HEK293 (cell line): ENCODE measurements around the gene APH1A.

Source experiments
- BCL11A ChIP-seq: fragments of 450-650 bp; formaldehyde crosslinking; IDR thresholded peaks from 2 replicates; pipeline ENCODE4 v1.5.1; 2016; ENCODE audit warnings: low read depth, missing biosample characterization, missing genetic modification characterization
- GFI1B ChIP-seq: fragments of 450-650 bp; formaldehyde crosslinking; IDR thresholded peaks from 2 replicates; pipeline ENCODE4 v1.5.1; 2016; ENCODE audit warnings: missing biosample characterization, missing genetic modification characterization
- GLIS1 ChIP-seq: fragments of 450-650 bp; formaldehyde crosslinking; IDR thresholded peaks from 2 replicates; pipeline ENCODE4 v1.5.1; 2016; ENCODE audit warnings: missing biosample characterization, missing genetic modification characterization
- HOXD13 ChIP-seq: sonication (generic); formaldehyde crosslinking; IDR thresholded peaks from 2 replicates; pipeline ENCODE4 v1.8.0; 2022; ENCODE audit warnings: missing genetic modification reagents, borderline replicate concordance
- IKZF3 ChIP-seq: fragments of 450-650 bp; IDR thresholded peaks from 2 replicates; pipeline ENCODE4 v1.5.0; 2018; ENCODE audit warnings: missing biosample characterization, mild to moderate bottlenecking, missing genetic modification characterization, moderate library complexity
- KLF1 ChIP-seq: fragments of 450-650 bp; formaldehyde crosslinking; IDR thresholded peaks from 2 replicates; pipeline ENCODE4 v1.5.1; 2016; ENCODE audit warnings: missing biosample characterization, missing genetic modification characterization
- KLF9 ChIP-seq: fragments of 450-650 bp; formaldehyde crosslinking; IDR thresholded peaks from 2 replicates; pipeline ENCODE4 v1.5.1; 2016; ENCODE audit warnings: missing biosample characterization, missing genetic modification characterization, low read depth
- REPIN1 ChIP-seq: fragments of 450-650 bp; formaldehyde crosslinking; IDR thresholded peaks from 2 replicates; pipeline ENCODE4 v1.5.1; 2017; ENCODE audit warnings: missing biosample characterization, missing genetic modification characterization, low read depth
- WT1 ChIP-seq: fragments of 450-650 bp; formaldehyde crosslinking; IDR thresholded peaks from 2 replicates; pipeline ENCODE4 v1.5.1; 2016; ENCODE audit warnings: missing biosample characterization, missing genetic modification characterization
- ZFP69B ChIP-seq: fragments of 450-650 bp; formaldehyde crosslinking; IDR thresholded peaks from 2 replicates; pipeline ENCODE4 v1.5.1; 2016; ENCODE audit warnings: missing biosample characterization, missing genetic modification characterization
- ZNF174 ChIP-seq: fragments of 450-650 bp; formaldehyde crosslinking; IDR thresholded peaks from 2 replicates; pipeline ENCODE4 v1.5.0; 2017; ENCODE audit warnings: missing biosample characterization, mild to moderate bottlenecking, missing genetic modification characterization
- ZNF175 ChIP-seq: fragments of 450-650 bp; formaldehyde crosslinking; IDR thresholded peaks from 2 replicates; pipeline ENCODE4 v1.5.1; 2016; ENCODE audit warnings: missing biosample characterization, missing genetic modification characterization
- ZNF24 ChIP-seq: fragments of 450-650 bp; formaldehyde crosslinking; IDR thresholded peaks from 2 replicates; pipeline ENCODE4 v1.5.1; 2016; ENCODE audit warnings: missing biosample characterization, missing genetic modification characterization
- ZNF350 ChIP-seq: fragments of 450-650 bp; formaldehyde crosslinking; IDR thresholded peaks from 2 replicates; pipeline ENCODE4 v1.5.0; 2017; ENCODE audit warnings: missing biosample characterization, mild to moderate bottlenecking, missing genetic modification characterization
- ZNF416 ChIP-seq: fragments of 450-650 bp; formaldehyde crosslinking; IDR thresholded peaks from 2 replicates; pipeline ENCODE4 v1.5.1; 2016; ENCODE audit warnings: missing biosample characterization, missing genetic modification characterization
- ZNF501 ChIP-seq: fragments of 450-650 bp; formaldehyde crosslinking; IDR thresholded peaks from 2 replicates; pipeline ENCODE4 v1.5.1; 2016; ENCODE audit warnings: missing biosample characterization, missing genetic modification characterization
- ZNF548 ChIP-seq: fragments of 450-650 bp; formaldehyde crosslinking; IDR thresholded peaks from 2 replicates; pipeline ENCODE4 v1.5.1; 2016; ENCODE audit warnings: missing biosample characterization, missing genetic modification characterization
- ZNF558 ChIP-seq: fragments of 450-650 bp; formaldehyde crosslinking; IDR thresholded peaks from 2 replicates; pipeline ENCODE4 v1.5.1; 2016; ENCODE audit warnings: missing biosample characterization, missing genetic modification characterization
- ZNF571 ChIP-seq: fragments of 450-650 bp; formaldehyde crosslinking; IDR thresholded peaks from 2 replicates; pipeline ENCODE4 v1.5.0; 2017; ENCODE audit warnings: missing biosample characterization, missing genetic modification characterization
- ZNF610 ChIP-seq: fragments of 450-650 bp; formaldehyde crosslinking; IDR thresholded peaks from 2 replicates; pipeline ENCODE4 v1.5.1; 2016; ENCODE audit warnings: missing biosample characterization, missing genetic modification characterization, borderline replicate concordance
- ZNF664 ChIP-seq: fragments of 450-650 bp; formaldehyde crosslinking; IDR thresholded peaks from 2 replicates; pipeline ENCODE4 v1.5.1; 2016; ENCODE audit warnings: missing biosample characterization, missing genetic modification characterization
- ZNF677 ChIP-seq: fragments of 450-650 bp; IDR thresholded peaks from 2 replicates; pipeline ENCODE4 v1.5.0; 2018; ENCODE audit warnings: missing biosample characterization, mild to moderate bottlenecking, missing genetic modification characterization, moderate library complexity
- ZNF776 ChIP-seq: fragments of 450-650 bp; formaldehyde crosslinking; IDR thresholded peaks from 2 replicates; pipeline ENCODE4 v1.5.0; 2017; ENCODE audit warnings: missing biosample characterization, missing genetic modification characterization, borderline replicate concordance
- ZSCAN16 ChIP-seq: fragments of 450-650 bp; formaldehyde crosslinking; IDR thresholded peaks from 2 replicates; pipeline ENCODE4 v1.5.1; 2016; ENCODE audit warnings: missing biosample characterization, missing genetic modification characterization
- ZSCAN23 ChIP-seq: fragments of 450-650 bp; formaldehyde crosslinking; IDR thresholded peaks from 2 replicates; pipeline ENCODE4 v1.5.1; 2016; ENCODE audit warnings: missing biosample characterization, missing genetic modification characterization
- TF ChIP-seq, protein P1 (sequence below): fragments of 450-650 bp; formaldehyde crosslinking; IDR thresholded peaks from 2 replicates; pipeline ENCODE4 v1.5.1; 2016; ENCODE audit warnings: missing biosample characterization, missing genetic modification characterization
- TF ChIP-seq, protein P2 (sequence below): fragments of 450-650 bp; formaldehyde crosslinking; IDR thresholded peaks from 2 replicates; pipeline ENCODE4 v1.5.1; 2016; ENCODE audit warnings: missing biosample characterization, missing genetic modification characterization
- TF ChIP-seq, protein P3 (sequence below): fragments of 450-650 bp; formaldehyde crosslinking; conservative IDR thresholded peaks from 2 replicates; pipeline ENCODE4 v1.5.1; 2016; ENCODE audit warnings: low read depth, missing biosample characterization, missing genetic modification characterization
- TF ChIP-seq, protein P4 (sequence below): fragments of 450-650 bp; formaldehyde crosslinking; IDR thresholded peaks from 2 replicates; pipeline ENCODE4 v1.5.1; 2016; ENCODE audit warnings: missing biosample characterization, missing genetic modification characterization
- TF ChIP-seq, protein P5 (sequence below): fragments of 450-650 bp; formaldehyde crosslinking; IDR thresholded peaks from 2 replicates; pipeline ENCODE4 v1.5.1; 2016; ENCODE audit warnings: missing biosample characterization, missing genetic modification characterization
- TF ChIP-seq, protein P6 (sequence below): sonication (generic); formaldehyde crosslinking; IDR thresholded peaks from 2 replicates; pipeline ENCODE4 v1.8.1; 2022; ENCODE audit warnings: mild to moderate bottlenecking, moderate library complexity, missing genetic modification reagents

APH1A gene

DNA sequence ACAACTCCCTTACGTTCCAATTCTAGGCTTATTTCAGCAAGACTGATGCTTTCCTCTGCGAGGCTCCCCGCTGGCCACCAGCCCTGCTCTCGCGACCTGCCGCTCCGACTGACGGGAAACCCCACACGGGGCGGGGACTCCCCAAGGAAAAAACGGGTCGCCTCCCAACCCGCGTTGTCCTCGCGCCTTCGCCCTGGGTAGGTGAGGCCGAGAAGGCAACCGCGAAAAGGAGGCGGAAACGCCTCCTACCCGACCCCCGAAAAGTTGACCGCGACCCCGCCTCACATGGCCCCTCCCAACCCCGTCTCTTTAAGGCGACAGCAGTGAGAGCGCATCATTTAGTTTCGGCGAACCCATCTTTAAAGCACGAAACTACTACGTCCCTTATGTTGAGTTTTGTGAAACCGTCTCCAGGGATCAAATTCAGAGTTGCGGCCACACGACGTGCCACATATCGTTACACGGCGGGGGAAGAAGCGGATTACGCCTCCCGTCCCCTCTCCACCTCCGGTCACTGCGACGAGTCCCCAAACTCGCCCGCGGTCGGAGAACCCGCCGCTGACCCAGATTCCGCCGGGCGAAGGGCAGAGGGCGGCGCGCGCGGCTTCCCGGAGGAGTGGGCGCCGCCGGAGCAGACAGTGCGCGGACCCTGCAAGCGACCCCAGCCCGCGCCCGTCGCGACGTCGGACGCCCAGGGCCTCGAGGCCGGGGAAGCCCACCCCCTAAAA, 34.1 kb downstream of the APH1A start (continued):
- TF ChIP-seq HOXD13 (no peak), ZNF558 (no peak), ZNF350 (tag by site-specific recombination) (no peak), WT1 (tag by site-specific recombination) (no peak; the same call in 1 of the 2 replicates), ZNF501 (tag by site-specific recombination) (peak; percentile 60; the same call in 1 of the 2 replicates), ZNF677 (no peak), ZNF416 (no peak), ZNF175 (tag by site-specific recombination) (no peak), KLF9 (tag by site-specific recombination) (peak; percentile 60), ZNF174 (no peak), KLF1 (tag by site-specific recombination) (peak; percentile 69), ZNF776 (tag by site-specific recombination) (no peak), BCL11A (no peak), ZSCAN23 (tag by site-specific recombination) (no peak), ZNF664 (no peak), ZSCAN16 (tag by site-specific recombination) (no peak), ZNF24 (peak; percentile 82; the same call in 1 of the 2 replicates), ZNF571 (no peak), ZNF610 (tag by site-specific recombination) (peak; percentile 92), IKZF3 (tag by site-specific recombination) (peak; percentile 77; the same call in 1 of the 2 replicates), ZFP69B (tag by site-specific recombination) (no peak), REPIN1 (tag by site-specific recombination) (no peak), ZNF548 (tag by site-specific recombination) (no peak), GFI1B (tag by site-specific recombination) (no peak), GLIS1 (tag by site-specific recombination) (peak; percentile 76)
- TF ChIP-seq, protein P1, sequence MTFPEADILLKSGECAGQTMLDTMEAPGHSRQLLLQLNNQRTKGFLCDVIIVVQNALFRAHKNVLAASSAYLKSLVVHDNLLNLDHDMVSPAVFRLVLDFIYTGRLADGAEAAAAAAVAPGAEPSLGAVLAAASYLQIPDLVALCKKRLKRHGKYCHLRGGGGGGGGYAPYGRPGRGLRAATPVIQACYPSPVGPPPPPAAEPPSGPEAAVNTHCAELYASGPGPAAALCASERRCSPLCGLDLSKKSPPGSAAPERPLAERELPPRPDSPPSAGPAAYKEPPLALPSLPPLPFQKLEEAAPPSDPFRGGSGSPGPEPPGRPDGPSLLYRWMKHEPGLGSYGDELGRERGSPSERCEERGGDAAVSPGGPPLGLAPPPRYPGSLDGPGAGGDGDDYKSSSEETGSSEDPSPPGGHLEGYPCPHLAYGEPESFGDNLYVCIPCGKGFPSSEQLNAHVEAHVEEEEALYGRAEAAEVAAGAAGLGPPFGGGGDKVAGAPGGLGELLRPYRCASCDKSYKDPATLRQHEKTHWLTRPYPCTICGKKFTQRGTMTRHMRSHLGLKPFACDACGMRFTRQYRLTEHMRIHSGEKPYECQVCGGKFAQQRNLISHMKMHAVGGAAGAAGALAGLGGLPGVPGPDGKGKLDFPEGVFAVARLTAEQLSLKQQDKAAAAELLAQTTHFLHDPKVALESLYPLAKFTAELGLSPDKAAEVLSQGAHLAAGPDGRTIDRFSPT (tag by site-specific recombination) = no peak
- TF ChIP-seq, protein P2, sequence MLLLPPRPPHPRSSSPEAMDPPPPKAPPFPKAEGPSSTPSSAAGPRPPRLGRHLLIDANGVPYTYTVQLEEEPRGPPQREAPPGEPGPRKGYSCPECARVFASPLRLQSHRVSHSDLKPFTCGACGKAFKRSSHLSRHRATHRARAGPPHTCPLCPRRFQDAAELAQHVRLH (tag by site-specific recombination) = no peak
- TF ChIP-seq, protein P3, sequence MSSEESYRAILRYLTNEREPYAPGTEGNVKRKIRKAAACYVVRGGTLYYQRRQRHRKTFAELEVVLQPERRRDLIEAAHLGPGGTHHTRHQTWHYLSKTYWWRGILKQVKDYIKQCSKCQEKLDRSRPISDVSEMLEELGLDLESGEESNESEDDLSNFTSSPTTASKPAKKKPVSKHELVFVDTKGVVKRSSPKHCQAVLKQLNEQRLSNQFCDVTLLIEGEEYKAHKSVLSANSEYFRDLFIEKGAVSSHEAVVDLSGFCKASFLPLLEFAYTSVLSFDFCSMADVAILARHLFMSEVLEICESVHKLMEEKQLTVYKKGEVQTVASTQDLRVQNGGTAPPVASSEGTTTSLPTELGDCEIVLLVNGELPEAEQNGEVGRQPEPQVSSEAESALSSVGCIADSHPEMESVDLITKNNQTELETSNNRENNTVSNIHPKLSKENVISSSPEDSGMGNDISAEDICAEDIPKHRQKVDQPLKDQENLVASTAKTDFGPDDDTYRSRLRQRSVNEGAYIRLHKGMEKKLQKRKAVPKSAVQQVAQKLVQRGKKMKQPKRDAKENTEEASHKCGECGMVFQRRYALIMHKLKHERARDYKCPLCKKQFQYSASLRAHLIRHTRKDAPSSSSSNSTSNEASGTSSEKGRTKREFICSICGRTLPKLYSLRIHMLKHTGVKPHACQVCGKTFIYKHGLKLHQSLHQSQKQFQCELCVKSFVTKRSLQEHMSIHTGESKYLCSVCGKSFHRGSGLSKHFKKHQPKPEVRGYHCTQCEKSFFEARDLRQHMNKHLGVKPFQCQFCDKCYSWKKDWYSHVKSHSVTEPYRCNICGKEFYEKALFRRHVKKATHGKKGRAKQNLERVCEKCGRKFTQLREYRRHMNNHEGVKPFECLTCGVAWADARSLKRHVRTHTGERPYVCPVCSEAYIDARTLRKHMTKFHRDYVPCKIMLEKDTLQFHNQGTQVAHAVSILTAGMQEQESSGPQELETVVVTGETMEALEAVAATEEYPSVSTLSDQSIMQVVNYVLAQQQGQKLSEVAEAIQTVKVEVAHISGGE (tag by site-specific recombination) = peak; percentile 38
- TF ChIP-seq, protein P4, sequence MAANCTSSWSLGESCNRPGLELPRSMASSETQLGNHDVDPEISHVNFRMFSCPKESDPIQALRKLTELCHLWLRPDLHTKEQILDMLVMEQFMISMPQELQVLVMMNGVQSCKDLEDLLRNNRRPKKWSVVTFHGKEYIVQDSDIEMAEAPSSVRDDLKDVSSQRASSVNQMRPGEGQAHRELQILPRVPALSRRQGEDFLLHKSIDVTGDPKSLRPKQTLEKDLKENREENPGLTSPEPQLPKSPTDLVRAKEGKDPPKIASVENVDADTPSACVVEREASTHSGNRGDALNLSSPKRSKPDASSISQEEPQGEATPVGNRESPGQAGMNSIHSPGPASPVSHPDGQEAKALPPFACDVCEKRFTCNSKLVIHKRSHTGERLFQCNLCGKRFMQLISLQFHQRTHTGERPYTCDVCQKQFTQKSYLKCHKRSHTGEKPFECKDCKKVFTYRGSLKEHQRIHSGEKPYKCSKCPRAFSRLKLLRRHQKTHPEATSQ = no peak
- TF ChIP-seq, protein P5, sequence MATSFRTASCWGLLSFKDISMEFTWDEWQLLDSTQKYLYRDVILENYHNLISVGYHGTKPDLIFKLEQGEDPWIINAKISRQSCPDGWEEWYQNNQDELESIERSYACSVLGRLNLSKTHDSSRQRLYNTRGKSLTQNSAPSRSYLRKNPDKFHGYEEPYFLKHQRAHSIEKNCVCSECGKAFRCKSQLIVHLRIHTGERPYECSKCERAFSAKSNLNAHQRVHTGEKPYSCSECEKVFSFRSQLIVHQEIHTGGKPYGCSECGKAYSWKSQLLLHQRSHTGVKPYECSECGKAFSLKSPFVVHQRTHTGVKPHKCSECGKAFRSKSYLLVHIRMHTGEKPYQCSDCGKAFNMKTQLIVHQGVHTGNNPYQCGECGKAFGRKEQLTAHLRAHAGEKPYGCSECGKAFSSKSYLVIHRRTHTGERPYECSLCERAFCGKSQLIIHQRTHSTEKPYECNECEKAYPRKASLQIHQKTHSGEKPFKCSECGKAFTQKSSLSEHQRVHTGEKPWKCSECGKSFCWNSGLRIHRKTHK = no peak
- TF ChIP-seq, protein P6, sequence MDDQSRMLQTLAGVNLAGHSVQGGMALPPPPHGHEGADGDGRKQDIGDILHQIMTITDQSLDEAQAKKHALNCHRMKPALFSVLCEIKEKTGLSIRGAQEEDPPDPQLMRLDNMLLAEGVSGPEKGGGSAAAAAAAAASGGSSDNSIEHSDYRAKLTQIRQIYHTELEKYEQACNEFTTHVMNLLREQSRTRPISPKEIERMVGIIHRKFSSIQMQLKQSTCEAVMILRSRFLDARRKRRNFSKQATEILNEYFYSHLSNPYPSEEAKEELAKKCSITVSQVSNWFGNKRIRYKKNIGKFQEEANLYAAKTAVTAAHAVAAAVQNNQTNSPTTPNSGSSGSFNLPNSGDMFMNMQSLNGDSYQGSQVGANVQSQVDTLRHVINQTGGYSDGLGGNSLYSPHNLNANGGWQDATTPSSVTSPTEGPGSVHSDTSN (CRISPR knock-in tag) = no peak
